Measurements from ENCODE around the gene TMOD2.

TMOD2 gene

GRCh38 chr15:51750792-51751696, at the start of gene TMOD2:
Gene TMOD2 (plus strand): TSS chr15:51751597. CDS start chr15:51766442, 14,845 bp downstream.
- no peak for TF ChIP-seq JUND (IDR thresholded peaks at IDR 0.05; ENCODE audit: low read depth)
- DNase-seq (ENCODE audit: low read depth in 1 of 2, low spot score in 1 of 2): peak; percentile 66 to 81
- in situ Hi-C loops (cut with HindIII; ENCODE audit: low pct_unique_long_range_greater_than_20kb, low sequenced_read_pairs): no loop called here

GRCh38 chr15:51702710-51703109, 48.7 kb upstream of the TMOD2 start:
- no peak for TF ChIP-seq JUND (IDR thresholded peaks at IDR 0.05; ENCODE audit: low read depth)
- in situ Hi-C loops (cut with HindIII; ENCODE audit: low pct_unique_long_range_greater_than_20kb, low sequenced_read_pairs): no loop called here
- no peak for DNase-seq (ENCODE audit: low read depth in 1 of 2, low spot score in 1 of 2)

- no peak for TF ChIP-seq JUND (IDR thresholded peaks at IDR 0.05; ENCODE audit: low read depth)
- in situ Hi-C loops (cut with HindIII; ENCODE audit: low pct_unique_long_range_greater_than_20kb, low sequenced_read_pairs): no loop called here
- no peak for DNase-seq (ENCODE audit: low read depth in 1 of 2, low spot score in 1 of 2)
These were observed 45.1 kb upstream of the TMOD2 start for GRCh38 chr15:51706291-51706690.

- DNase-seq (ENCODE audit: low read depth in 1 of 2, low spot score in 1 of 2): no peak
- TF ChIP-seq JUND (IDR thresholded peaks at IDR 0.05; ENCODE audit: low read depth): no peak
- in situ Hi-C loops (cut with HindIII; ENCODE audit: low pct_unique_long_range_greater_than_20kb, low sequenced_read_pairs): no loop called here
These were observed 44.3 kb upstream of the TMOD2 start for GRCh38 chr15:51706926-51707608.

GRCh38 chr15:51708013-51708412, 43.4 kb upstream of the TMOD2 start:
- in situ Hi-C loops (cut with HindIII; ENCODE audit: low pct_unique_long_range_greater_than_20kb, low sequenced_read_pairs): no loop called here
- peak in 1 of 2 experiments; percentile 46 for DNase-seq (ENCODE audit: low read depth in 1 of 2, low spot score in 1 of 2)

GRCh38 chr15:51709031-51709430, 42.4 kb upstream of the TMOD2 start:
- TF ChIP-seq JUND (IDR thresholded peaks at IDR 0.05; ENCODE audit: low read depth): no peak
- no peak for DNase-seq (ENCODE audit: low read depth in 1 of 2, low spot score in 1 of 2)
- in situ Hi-C loops (cut with HindIII; ENCODE audit: low pct_unique_long_range_greater_than_20kb, low sequenced_read_pairs): no loop called here

More at GRCh38 chr15:51708013-51708412, 43.4 kb upstream of the TMOD2 start:
- TF ChIP-seq JUND (IDR thresholded peaks at IDR 0.05; ENCODE audit: low read depth): no peak

- in situ Hi-C loops (cut with HindIII; ENCODE audit: low pct_unique_long_range_greater_than_20kb, low sequenced_read_pairs): no loop called here
- no peak for DNase-seq (ENCODE audit: low read depth in 1 of 2, low spot score in 1 of 2)
- TF ChIP-seq JUND (IDR thresholded peaks at IDR 0.05; ENCODE audit: low read depth): no peak
These were observed 37.2 kb upstream of the TMOD2 start for GRCh38 chr15:51714162-51714561.

GRCh38 chr15:51714911-51715310, 36.5 kb upstream of the TMOD2 start:
- TF ChIP-seq JUND (IDR thresholded peaks at IDR 0.05; ENCODE audit: low read depth): no peak
- DNase-seq (ENCODE audit: low read depth in 1 of 2, low spot score in 1 of 2): no peak
- in situ Hi-C loops (cut with HindIII; ENCODE audit: low pct_unique_long_range_greater_than_20kb, low sequenced_read_pairs): no loop called here

GRCh38 chr15:51718219-51718618, 33.2 kb upstream of the TMOD2 start:
- no peak for TF ChIP-seq JUND (IDR thresholded peaks at IDR 0.05; ENCODE audit: low read depth)
- in situ Hi-C loops (cut with HindIII; ENCODE audit: low pct_unique_long_range_greater_than_20kb, low sequenced_read_pairs): no loop called here
- no peak for DNase-seq (ENCODE audit: low read depth in 1 of 2, low spot score in 1 of 2)

GRCh38 chr15:51718746-51719145, 32.7 kb upstream of the TMOD2 start:
- in situ Hi-C loops (cut with HindIII; ENCODE audit: low pct_unique_long_range_greater_than_20kb, low sequenced_read_pairs): no loop called here
- TF ChIP-seq JUND (IDR thresholded peaks at IDR 0.05; ENCODE audit: low read depth): no peak

GRCh38 chr15:51720201-51720995, 31.0 kb upstream of the TMOD2 start:
- no peak for DNase-seq (ENCODE audit: low read depth in 1 of 2, low spot score in 1 of 2)
- TF ChIP-seq JUND (IDR thresholded peaks at IDR 0.05; ENCODE audit: low read depth): no peak
- in situ Hi-C loops (cut with HindIII; ENCODE audit: low pct_unique_long_range_greater_than_20kb, low sequenced_read_pairs): no loop called here

More at GRCh38 chr15:51718746-51719145, 32.7 kb upstream of the TMOD2 start:
- DNase-seq (ENCODE audit: low read depth in 1 of 2, low spot score in 1 of 2): no peak

GRCh38 chr15:51721199-51721960, 30.0 kb upstream of the TMOD2 start:
- no peak for DNase-seq (ENCODE audit: low read depth in 1 of 2, low spot score in 1 of 2)
- in situ Hi-C loops (cut with HindIII; ENCODE audit: low pct_unique_long_range_greater_than_20kb, low sequenced_read_pairs): no loop called here
- TF ChIP-seq JUND (IDR thresholded peaks at IDR 0.05; ENCODE audit: low read depth): no peak
